SK-N-SH (cell line): Measurements from ENCODE around the gene SPOCK1.

Experiments
- FOXM1 ChIP-seq: IDR thresholded peaks from 2 replicates; pipeline ENCODE4 v1.4.0; 2012; ENCODE audit warnings: low read depth, mild to moderate bottlenecking
- RCOR1 ChIP-seq: fragments of 150-350 bp; IDR thresholded peaks from 2 replicates; pipeline ENCODE4 v1.6.1; 2017; ENCODE audit warnings: antibody characterized with exemption, low read length
- RFX5 ChIP-seq: IDR thresholded peaks from 2 replicates; pipeline ENCODE4 v1.6.1; 2012; ENCODE audit warnings: mild to moderate bottlenecking, improper control_type of control experiment, low read length
- SIN3A ChIP-seq: IDR thresholded peaks from 2 replicates; pipeline ENCODE4 v1.6.1; 2012; ENCODE audit warnings: low read depth, mild to moderate bottlenecking, low read length, moderate library complexity, borderline replicate concordance
- TAF1 ChIP-seq: IDR thresholded peaks from 2 replicates; pipeline ENCODE4 v1.6.1; 2012; ENCODE audit warnings: low read depth, mild to moderate bottlenecking, low read length, moderate library complexity, borderline replicate concordance
- YY1 ChIP-seq: IDR thresholded peaks from 2 replicates; pipeline ENCODE4 v1.4.0; 2012; ENCODE audit warnings: low read depth, mild to moderate bottlenecking
- TF ChIP-seq, protein P1 (sequence below): fragments of 200-600 bp; sonication (generic); IDR thresholded peaks from 2 replicates; pipeline ENCODE4 v1.6.1; 2017; ENCODE audit warnings: antibody characterized with exemption, mild to moderate bottlenecking, moderate library complexity
- TF ChIP-seq, protein P2 (sequence below): IDR thresholded peaks from 2 replicates; pipeline ENCODE4 v1.4.0; 2012; ENCODE audit warnings: low read depth
- TF ChIP-seq, protein P3 (sequence below): IDR thresholded peaks from 2 replicates; pipeline ENCODE4 v1.6.1; 2012; ENCODE audit warnings: mild to moderate bottlenecking, low read depth, low read length, moderate library complexity

DNA sequence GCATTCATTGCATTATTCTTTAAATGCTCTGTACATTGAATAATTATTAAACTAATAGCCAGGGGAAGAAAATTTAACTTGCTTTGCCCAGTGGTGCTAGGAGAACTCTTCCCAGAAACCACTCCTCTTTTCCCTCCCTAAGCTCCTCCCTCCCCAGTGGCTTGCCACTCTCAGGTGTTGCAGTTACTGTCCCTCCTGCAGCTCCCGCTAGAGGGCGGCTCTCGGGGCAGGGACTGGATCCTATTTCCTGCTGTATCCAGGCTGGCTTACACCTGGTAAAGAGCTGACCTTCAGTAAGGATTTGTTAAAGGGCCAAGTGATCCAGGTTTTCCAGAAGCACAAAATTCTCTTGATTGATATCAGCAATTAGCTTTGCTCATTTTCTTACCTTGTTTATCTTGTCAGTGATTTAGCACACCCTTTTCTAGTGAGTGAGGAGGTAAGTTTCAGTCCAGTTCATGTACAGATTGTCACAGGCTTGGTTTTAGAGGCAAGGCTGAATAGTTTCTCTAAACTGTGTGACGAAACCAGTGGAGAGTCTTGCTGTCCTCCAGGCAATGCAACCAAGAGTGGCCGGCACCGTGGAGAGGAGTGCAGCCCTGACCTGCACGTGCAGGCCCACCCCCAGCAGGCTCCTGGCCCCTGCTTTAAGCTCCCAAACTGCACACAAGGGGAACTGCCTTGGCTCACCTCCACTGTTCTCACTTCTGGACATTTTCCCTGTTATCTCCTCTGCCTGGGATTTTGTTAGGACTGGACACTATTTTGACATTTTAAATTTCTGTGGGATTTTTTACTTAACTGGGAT, 423.8 kb downstream of the SPOCK1 start:
- TF ChIP-seq FOXM1 (no peak), RCOR1 (no peak), YY1 (no peak), SIN3A (no peak), TAF1 (no peak), RFX5 (no peak)
- TF ChIP-seq, protein P1, sequence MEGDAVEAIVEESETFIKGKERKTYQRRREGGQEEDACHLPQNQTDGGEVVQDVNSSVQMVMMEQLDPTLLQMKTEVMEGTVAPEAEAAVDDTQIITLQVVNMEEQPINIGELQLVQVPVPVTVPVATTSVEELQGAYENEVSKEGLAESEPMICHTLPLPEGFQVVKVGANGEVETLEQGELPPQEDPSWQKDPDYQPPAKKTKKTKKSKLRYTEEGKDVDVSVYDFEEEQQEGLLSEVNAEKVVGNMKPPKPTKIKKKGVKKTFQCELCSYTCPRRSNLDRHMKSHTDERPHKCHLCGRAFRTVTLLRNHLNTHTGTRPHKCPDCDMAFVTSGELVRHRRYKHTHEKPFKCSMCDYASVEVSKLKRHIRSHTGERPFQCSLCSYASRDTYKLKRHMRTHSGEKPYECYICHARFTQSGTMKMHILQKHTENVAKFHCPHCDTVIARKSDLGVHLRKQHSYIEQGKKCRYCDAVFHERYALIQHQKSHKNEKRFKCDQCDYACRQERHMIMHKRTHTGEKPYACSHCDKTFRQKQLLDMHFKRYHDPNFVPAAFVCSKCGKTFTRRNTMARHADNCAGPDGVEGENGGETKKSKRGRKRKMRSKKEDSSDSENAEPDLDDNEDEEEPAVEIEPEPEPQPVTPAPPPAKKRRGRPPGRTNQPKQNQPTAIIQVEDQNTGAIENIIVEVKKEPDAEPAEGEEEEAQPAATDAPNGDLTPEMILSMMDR = peak; percentile 39
- TF ChIP-seq, protein P2, sequence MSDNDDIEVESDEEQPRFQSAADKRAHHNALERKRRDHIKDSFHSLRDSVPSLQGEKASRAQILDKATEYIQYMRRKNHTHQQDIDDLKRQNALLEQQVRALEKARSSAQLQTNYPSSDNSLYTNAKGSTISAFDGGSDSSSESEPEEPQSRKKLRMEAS = no peak
- TF ChIP-seq, protein P3, sequence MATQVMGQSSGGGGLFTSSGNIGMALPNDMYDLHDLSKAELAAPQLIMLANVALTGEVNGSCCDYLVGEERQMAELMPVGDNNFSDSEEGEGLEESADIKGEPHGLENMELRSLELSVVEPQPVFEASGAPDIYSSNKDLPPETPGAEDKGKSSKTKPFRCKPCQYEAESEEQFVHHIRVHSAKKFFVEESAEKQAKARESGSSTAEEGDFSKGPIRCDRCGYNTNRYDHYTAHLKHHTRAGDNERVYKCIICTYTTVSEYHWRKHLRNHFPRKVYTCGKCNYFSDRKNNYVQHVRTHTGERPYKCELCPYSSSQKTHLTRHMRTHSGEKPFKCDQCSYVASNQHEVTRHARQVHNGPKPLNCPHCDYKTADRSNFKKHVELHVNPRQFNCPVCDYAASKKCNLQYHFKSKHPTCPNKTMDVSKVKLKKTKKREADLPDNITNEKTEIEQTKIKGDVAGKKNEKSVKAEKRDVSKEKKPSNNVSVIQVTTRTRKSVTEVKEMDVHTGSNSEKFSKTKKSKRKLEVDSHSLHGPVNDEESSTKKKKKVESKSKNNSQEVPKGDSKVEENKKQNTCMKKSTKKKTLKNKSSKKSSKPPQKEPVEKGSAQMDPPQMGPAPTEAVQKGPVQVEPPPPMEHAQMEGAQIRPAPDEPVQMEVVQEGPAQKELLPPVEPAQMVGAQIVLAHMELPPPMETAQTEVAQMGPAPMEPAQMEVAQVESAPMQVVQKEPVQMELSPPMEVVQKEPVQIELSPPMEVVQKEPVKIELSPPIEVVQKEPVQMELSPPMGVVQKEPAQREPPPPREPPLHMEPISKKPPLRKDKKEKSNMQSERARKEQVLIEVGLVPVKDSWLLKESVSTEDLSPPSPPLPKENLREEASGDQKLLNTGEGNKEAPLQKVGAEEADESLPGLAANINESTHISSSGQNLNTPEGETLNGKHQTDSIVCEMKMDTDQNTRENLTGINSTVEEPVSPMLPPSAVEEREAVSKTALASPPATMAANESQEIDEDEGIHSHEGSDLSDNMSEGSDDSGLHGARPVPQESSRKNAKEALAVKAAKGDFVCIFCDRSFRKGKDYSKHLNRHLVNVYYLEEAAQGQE = no peak
